HG02763 (cell line): ENCODE results near the gene SPRR2F.

ENCODE experiments used
- ATAC-seq: cut with Tn5 transposase; IDR thresholded peaks from one replicate; pipeline ENCODE4 v1.9.1; 2021; ENCODE audit warnings: mild to moderate bottlenecking, moderate library complexity; ENCODE audit not compliant: unreplicated experiment

Gene SPRR2F

GRCh38 chr1:153081736-153082135 lies 31.6 kb downstream of the SPRR2F start:
- ATAC-seq: no peak

DNA sequence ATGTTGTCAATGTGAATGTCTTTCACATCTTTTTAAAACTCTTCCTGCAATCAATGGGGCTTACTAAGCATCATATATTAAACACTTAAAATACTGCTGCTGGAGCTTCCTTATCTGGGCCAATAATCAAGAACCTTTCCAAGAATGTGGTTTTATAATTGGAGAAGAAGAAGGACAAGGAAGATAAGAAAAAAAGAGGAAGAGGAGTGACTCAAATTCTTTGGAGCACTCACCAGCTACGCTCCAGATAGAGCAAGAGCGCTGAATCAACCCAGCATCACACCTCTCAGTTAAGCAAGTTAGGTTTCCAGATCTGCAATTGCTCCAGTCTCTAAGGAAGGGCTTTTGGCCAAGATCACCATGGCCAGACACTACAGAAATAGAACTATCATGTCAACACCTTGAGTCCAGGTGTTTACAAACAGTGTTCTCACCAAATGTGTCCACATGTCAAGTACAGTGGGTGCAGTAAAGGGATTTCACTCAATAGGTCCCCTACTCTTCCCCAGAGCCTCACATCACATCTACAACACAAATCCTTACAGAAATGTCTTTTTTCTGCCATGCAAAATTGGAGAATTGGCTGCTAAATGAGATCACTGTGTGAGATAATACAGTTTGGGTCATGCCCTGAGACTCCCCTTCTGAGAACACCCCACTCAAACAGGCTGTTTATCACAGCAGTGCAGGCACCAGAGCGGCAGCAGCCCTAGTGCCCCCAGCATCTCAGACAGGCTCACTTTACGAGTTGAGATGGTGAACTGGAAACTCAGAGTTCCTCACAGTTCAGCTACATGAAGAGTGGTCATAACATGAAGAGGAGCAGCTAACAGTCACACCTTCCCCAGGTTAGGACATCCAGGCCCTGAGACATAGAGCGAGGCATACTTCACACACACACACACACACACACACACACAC lies 40.2 kb downstream of the SPRR2F start:
- ATAC-seq: no peak

DNA sequence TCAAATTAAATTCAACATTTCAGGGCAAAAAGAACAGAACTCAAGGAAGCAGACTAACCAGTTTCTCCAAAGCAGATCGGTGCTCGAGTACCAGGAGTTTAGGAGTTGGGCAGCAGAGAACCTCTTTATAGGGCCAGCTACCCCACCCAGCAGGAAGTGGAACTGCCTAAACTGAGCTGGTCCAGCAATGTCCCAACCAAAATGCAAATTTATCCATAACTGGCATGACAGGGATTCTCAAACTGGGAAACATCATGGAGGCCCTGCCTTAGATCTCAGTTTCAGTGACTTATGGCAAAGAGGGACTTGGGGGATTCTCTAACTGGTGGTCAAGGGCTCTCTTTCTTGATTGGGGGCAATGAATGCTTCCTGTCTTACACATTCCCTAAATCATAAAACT lies 41.8 kb downstream of the SPRR2F start, which contains the start of gene SPRR2B:
Gene SPRR2B, minus strand, starts transcription at position 101 of the 400 bp plus-strand sequence. CDS start 772 bp downstream, outside the sequence.
- no peak for ATAC-seq

GRCh38 chr1:153070243-153070642 lies 43.1 kb downstream of the SPRR2F start:
- no peak for ATAC-seq
